Kidney tubule cell (primary cell): ENCODE measurements around the gene FAM193A.
"Not testable (repeated sequence)": the region's sequence is repeated elsewhere in the genome, so short reads cannot be mapped to it uniquely, and the experiment has no call there.

Experiments
- DNase-seq: peaks from one replicate; pipeline ENCODE4 v3.0.0-alpha.2; 2018; ENCODE audit warnings: low spot score

Gene FAM193A

DNA sequence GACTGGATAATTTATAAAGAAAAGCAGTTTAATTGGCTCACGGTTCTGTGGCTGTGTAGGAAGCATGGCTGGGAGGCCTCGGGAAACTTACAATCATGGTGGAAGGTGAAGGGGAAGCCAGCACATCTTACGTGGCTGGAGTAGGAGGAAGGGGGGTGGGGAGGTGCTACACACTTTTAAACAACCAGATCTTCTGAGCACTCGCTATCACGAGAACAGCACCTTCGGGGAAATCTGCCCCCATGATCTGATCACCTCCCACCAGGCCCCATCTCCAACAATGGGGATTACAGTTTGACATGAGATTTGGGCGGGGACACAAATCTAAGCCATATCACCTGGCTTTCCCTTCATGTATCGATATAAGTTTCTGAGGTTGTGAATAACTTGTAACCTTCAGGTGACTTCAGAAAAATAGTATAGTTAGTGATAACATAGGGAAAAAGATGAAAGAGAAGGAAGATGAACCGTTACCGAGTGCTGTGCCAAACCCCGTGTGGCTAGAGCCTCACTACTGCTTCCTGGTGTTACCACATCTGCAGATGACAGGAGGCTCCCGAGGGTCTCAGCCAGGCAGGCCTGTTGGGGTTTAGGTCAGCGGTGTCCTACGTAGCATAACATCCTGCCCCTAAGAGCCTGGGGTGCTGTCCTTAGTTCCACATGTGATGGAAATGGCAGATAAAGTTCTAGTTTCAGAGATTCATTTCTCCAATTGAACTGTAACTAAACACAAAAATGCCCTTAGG is 116.1 kb downstream of the FAM193A start:
- no peak for DNase-seq

DNA sequence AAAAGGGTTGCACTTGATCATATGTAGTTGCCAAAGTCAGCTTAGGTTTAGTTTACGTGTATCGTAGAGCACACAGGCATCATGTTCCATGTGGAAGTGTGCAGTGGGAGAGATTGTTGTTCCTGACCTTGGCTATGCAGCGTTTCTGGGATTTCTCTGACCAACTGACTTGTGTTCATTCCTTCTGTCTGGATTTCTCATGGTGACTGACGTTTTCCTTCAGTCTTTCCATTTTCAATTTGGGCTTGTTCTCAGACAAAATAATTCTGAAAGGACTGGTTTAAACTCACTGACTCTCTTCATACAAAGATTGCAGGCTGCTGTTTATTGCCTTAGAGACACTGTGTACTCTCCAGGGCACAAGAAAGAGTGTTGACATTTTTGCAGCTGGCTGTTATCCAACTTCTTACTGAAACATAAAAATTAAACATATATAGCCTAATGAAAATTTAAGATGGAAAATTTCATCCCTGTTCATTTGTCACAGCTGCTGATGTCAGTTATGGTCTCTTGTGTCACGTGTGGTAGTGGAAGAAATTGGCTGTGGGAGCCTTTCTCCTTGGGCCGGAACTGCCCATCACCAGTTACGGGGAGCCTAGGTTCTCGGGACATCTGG is 124.3 kb downstream of the FAM193A start:
- DNase-seq: no peak

DNA sequence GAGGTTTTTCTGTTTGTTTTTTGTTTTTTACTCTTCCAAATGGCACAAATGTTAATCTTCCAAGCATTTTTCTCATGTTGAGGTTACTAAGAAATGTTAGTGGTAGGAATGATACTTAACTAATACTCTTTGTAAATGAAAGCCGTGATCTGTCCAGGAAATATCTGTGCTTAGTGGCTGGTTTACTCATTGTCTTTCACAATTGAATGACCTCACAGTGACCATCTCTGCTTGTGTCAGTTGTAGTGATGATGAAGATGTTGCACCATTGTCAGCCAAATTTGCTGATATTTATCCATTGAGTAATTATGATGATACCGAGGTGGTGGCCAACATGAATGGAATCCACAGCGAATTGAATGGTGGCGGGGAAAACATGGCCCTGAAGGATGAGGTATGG is 126.2 kb downstream of the FAM193A start:
- DNase-seq: peak; percentile 64

DNA sequence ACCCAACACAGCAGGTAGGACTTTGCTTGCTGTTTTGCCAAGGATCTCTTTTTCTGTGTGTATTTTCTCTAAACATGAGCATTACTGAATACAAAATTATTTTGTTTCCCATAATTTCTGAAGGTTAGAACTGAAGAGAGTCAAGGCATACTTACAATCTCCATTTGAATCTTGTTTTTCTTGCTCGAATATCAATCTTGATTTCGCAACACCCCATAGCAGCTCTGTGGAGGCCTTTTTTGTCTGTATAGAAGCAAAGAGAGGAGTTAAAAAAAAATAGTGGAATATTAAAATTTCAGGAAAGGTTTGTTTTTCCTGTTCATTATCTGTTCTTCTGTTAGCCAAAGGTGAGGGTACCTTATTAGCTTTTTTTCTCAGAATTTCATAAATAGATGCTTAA is 126.8 kb downstream of the FAM193A start:
- DNase-seq: no peak

DNA sequence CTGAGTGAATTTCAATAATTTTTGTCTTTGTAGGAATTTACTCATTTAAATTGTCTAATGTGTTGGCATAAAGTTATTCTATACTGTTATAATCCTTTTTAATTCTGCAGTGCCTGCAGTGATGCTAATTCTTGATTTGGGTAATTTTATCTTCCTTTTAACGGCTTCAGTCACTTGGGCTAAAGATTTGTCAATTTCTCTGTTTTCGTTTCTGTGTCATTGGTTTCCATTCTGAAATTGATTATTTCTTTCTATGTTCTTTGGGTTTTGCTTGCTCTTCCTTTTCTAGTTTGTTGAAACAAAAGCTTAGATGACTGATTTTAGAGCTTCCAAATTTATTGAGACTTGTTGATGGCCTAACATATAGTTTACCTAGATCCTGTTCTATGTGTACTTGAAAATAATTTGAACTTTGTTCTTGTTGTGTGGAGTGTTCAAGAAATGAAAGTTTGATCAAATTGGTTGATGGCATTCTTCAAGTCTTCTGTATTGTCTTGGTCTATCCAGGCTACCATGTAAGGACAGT is 130.3 kb downstream of the FAM193A start:
- no peak for DNase-seq

DNA sequence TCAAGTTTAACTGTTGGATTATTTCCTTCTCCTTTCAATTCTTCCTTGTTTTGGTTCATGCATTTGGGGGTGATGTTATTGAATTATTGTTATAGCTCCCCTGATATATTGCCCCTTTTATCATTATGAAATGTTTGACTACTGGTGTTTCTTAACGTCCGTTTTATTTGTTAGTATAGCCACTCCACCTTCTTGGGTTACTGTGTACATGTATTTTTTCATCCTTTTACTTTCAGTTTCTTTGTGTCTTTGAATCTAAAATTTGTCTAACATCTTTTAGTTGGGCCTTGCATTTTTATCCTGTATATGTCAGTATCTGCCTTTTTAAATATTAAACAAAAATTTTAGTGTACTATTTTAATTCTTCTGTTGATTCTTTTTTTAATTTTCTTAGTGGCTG is 131.0 kb downstream of the FAM193A start:
- no peak for DNase-seq

DNA sequence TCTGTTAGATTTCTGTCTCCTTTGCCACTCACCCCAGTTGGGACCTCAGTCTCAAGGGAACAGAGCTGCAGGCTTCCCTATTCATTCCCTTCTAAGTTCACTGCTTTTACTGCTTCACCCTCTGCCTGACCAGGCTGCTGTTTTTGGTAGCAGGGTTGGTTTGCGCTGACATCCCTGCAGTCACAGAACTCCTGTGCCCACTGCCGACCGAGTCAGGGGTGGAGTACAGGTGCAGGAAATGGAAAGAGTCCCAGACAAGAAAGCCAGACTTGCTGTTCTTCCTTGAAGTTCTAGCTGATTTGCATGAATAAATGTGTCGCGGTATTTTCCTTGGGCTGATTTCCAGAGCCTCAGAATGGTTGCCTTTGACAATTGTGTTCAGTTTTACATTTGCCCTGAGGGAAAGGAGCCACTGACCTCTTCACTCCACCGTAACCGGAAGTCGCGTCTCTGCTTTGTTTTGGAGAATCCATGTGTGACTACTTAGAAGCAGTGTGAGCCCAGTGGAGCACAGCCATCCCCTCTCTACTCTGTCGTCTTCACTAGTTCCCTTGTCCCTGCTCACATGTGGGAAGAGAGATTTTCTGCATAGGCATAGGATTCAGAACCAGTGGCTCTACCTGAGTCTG is 134.9 kb downstream of the FAM193A start:
- peak; percentile 86 for DNase-seq

DNA sequence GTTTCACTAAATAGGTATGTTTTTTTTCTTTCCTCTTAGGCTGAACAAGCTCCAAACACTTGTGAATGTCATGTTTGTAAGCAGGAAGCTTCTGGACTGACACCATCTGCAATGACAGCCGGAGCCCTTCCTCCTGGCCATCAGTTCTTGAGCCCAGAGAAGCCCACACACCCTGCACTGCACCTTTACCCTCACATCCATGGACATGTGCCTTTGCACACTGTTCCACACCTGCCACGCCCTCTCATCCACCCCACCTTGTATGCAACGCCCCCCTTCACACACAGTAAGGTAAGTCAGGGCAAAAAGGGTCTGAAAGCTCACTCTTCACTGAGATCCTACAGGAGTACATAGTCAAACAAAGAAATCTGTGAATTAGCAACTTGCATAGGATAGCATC is 135.6 kb downstream of the FAM193A start:
- DNase-seq: no peak

DNA sequence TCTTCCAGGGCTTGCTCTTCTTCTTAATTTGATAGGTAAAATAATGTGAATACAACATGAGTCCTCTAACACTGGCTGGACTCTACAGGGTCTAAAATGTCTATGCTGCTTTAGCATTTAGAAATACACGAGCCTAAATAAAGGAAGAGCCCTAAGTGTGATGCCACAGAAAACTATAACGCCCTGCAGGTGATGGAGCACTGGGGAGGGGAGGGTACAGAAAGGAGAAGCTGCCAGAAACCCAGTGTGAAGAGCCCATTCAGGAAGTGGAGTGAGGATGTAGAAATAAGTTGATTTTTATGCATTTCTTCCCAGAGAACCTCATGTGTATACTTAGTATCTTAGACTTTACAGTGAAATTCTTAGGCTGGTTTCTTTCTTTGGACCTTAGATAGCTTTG is 136.3 kb downstream of the FAM193A start:
- no peak for DNase-seq

DNA sequence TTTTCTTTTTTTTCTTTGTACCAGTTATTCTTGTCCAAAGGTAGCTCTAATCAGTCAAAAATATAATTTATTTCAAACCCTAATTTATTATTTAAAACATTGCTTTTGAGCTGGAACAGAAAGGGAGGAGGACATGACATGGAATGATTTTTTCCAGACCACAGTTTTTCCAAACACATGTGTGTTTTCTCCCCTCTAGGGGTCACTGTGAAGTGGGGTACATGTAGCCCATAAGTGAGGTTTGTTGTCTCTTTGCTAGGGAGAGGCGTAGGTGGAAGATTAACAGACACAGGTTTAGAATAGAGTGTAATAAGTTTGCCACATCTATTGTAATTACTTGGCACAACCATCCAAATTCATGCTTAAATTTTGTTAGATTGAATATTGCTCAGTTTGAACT is 136.7 kb downstream of the FAM193A start:
- DNase-seq: no peak

DNA sequence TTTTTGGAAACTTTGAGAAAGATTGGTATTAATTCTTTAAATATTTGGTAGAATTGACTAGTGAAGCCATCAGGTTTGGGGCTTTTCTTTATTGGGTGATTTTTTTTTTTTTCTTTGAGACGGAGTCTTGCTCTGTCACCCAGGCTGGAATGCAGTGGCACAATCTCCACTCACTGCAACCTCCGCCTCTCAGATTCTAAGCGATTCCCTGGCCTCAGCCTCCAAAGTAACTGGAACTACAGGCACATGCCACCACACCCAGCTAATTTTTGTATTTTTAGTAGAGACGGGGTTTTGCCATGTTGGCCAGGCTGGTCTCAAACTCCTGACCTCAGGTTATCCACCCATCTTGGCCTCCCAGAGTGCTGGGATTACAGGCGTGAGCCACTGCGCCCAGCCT is 143.3 kb downstream of the FAM193A start:
- DNase-seq: not testable (repeated sequence)

DNA sequence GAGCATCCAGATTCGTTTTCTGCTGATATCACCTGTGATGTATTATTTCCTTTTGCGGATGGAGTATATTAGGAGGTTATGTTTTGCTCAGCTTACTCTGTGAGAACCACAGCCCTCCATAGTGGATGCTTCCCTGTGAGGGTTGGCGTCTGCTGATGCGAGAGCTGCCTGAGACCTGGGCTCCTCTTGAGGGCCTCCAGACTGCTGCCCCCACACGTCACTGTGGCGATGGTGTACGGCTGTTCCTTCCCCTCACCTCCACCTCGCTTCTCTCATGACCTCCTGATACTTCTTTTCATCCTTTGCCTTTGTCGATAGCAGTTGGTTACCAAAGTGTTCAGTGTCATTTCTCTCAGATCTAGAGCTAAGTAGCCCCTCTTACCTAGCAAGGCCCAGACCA is 148.0 kb downstream of the FAM193A start:
- no peak for DNase-seq

DNA sequence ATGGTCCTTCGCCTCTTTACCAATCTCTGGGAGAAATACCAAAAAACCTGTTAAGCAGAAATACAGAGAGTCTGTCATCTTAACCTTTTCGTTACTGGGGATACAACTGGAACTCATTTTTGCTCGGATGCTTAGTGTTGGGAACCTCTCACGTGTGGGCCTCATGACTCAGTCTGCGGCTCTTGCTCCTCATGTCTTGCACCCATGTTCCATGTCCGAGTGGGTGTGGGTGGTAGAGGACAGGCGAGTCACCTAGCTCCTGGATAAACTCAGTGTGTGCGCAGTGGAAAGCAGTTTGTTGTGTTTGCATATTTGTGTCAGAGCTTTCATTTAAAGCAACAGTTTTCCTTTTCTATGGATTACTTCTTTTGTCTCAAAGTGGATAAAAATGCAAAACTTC is 149.1 kb downstream of the FAM193A start:
- no peak for DNase-seq

DNA sequence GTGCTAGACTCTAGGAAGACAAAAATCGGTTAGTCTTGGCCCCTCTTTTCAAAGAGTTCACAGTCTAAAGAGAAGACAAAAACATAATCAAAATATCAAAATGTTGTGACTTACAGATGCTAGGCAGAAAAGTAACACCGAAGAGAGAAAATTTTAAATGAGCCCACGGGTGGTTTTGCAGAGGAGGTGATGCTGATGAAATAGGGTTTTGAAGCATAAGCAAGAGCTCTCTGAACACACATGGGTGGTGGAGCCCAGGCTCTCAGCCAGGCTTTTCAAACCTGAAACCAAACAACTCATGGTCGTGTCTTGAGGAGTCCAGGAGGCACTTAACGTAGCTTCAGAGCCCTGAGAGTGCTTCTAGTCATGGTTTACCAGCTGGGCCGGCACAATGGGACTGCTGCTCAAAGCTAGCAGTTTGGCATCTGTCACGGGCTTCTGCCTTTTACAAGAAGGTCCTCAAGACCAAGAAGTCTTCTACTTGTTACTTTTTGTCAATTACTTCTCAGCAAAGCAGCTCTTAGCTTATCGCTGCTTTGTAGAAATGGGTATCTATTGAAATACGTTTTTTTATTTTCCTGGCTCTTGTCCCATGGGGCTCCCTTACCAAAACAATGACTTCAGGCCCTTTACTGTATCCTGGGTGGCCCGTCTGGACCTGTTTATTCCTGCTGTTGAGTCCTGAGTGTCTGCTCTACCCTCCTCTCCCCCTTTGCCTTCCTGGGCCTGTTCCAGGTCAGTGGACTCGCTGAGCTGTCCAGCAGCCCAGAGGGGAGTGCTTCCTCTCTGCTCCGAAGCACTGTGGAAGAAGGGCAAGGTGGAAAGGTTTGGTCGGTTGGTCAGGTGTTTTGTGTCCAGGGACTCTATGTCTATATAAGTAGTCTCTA is 150.2 kb downstream of the FAM193A start:
- DNase-seq: peak; percentile 18

DNA sequence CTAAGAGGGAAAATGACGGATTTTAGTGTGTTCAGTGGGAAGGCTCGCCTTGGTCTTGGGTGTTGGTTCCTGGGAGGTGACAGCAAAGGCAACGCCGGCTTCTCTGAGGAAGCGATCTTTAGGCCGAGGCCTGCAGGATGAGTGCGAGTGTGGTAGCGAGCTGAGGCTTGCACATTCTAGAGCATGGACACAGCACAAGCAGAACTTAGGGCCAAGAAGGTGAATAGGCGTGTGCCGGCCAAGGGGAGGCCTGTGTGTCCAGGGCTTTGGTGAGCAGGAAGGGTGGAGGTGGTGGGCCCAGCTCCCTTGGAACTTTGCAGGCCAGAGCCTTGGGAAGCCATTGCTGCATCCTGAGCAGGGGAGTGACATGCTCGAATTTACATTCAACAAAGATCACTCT is 151.8 kb downstream of the FAM193A start:
- no peak for DNase-seq

DNA sequence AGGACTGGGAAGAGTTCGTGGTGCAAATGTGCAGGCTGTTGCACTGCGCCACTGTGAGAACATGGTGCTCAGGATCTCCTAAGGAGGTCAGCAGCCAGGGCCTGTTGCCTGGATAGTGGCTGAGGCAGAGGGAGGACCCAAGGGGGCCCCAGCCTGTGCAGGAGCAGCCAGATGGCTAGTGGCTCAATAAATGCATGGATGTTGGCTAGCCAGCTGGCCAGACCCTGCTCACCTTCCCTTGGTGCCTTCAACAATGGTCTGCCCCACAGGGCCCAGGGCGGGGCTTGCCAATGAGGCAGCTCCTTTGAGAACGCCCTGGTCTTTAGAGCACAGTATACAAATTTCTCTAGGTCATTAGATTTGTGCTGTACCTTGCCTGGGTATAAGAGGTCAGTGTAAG is 152.2 kb downstream of the FAM193A start:
- no peak for DNase-seq

DNA sequence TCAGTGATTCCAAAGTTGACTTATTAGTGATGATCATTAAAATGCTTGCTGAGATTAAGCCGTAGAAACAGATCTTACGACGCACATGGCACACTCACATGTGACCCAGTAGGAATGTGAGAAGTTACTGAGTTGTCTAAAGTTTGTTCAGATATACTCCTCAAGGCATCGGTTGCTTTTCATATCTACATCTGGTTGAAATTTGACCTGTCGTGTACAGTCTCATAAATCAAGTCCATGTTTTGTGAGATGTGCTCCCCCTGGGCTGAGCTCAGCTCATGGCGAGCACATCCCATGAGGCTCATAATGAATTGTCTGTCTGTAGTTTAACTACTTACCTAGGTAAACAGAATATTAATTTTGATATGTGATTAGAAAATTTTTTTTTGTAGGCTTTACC is 152.7 kb downstream of the FAM193A start:
- no peak for DNase-seq

DNA sequence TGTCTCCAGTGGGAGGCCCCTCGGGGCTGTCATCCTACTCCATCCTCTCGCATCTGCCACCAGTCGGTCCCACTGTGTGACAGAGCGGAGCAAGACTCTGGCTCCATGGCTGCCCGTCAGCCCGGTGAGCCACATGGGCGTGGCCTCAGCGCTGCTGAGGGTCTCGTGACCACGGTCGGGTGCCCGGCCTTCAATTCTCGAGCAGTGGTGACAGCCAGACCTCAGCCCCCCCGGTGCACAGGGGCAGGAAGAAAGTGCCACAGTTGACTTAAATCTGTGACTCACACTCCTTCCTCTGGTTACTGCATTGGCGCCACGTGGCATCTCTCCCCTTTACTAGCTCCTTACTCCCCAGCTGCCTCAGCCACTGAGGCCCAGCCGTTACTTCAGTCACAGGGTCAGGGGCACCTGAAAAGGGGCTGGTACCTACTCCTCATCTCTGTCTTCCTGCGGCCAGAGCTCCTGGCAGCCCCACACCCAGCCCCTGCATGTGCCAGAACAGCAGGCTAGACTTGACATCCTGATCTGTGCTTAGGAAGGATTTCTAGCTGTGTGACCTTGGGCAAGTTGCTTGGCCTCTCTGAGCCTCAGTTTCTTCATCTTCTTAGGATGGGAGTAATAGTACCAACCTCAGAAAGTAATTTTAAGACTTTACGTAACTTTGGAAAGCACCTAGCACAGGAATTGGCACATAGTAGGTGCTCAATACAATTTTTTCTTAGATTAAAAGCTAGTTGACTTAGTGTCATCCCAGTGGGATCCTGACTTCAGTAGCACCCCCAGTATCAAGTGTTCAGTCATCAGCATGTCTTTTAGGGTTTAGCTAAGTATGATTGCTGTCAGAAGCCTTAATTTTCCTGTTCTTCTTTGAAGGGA is 153.6 kb downstream of the FAM193A start:
- no peak for DNase-seq

DNA sequence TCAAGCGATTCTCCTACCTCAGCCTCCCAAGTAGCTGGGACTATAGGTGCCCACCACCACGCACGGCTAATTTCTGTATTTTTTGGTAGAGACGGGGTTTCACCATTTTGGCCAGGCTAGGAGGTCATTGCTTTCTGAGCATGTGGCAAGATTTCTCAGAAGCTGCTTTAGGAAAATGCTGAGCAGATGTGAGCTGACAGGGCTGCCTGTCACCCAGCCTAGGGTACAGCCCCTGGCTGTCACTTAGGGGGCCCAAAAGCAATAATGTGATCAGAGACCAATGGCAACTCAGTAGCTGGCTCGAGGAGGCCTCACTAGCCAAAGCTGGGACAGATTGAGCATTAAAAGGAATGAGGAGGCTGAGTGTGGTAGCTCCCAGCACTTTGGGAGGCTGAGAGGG is 154.9 kb downstream of the FAM193A start:
- no peak for DNase-seq

DNA sequence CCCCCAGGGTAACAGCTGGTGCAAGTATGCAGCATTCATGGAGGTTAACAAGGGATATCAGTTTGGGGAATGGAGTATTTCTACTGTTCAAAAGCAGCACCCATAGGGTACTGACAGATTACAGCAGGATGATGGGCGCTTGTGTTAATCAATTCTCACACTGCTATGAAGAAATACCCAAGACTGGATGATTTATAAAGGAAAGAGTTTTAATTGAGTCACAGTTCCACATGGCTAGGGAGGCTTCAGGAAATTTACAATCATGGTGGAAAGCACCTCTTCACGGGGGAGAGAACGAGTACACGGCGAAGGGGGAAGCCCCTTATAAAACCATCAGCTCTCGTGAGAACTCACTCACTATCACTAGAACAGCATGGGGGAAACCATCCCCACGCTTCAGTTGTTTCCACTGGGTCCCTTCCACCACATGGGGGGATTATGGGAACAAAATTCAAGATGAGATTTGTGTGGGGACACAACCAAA is 155.5 kb downstream of the FAM193A start:
- no peak for DNase-seq

DNA sequence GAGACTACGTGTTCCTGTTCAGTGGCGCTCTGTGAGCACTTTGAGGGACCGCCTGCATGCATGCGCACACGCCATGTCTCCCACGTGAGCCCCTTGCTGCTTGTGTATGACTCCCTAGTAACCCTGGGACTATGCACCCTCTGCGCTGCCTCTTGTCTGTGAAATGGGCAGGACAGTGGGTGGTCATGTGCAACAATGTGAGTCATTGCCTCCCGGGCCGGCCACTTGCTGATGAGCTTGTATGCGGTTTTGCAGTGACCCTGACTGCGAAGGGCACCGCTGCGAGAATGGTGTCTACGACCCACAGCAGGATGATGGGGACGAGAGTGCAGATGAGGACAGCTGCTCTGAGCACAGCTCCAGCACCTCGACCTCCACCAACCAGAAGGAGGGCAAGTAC is 158.2 kb downstream of the FAM193A start:
- DNase-seq: peak; percentile 28
